ENCODE results near the gene C2orf72. TPM values are rescaled to one million over a fixed set of nuclear protein-coding genes. Genes with fewer than 3 reads are reported as not detected.
"Not testable (repeated sequence)": the region's sequence is repeated elsewhere in the genome, so short reads cannot be mapped to it uniquely, and the experiment has no call there.

The C2orf72 gene
- polyA plus RNA-seq, 3 donors: 3.1 to 4.2 (median 3.2) TPM

GRCh38 chr2:231063347-231063746 is 26.0 kb downstream of the C2orf72 start:
- no peak for DNase-seq (ENCODE audit: low read depth in 3 of 3, low spot score in 2 of 3)

DNA sequence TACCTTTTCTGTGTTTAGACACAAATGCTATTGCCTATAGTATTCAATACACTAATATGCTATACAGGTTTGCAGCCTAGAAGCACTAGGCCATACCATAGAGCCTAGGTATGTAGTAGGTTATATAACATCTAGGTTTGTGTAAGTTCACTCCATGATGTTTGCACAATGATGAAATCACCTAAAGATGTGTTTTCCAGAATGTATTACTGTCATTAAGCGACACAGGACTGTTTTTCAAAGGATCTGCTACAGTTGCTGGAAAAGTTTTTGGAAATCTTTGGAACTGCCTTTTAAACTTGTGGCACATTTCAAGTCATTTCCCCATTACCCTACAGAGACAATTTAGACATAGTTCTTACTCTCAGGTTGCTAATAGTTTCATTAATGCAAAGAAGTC is 28.6 kb downstream of the C2orf72 start:
- no peak for DNase-seq (ENCODE audit: low read depth in 3 of 3, low spot score in 2 of 3)

DNA sequence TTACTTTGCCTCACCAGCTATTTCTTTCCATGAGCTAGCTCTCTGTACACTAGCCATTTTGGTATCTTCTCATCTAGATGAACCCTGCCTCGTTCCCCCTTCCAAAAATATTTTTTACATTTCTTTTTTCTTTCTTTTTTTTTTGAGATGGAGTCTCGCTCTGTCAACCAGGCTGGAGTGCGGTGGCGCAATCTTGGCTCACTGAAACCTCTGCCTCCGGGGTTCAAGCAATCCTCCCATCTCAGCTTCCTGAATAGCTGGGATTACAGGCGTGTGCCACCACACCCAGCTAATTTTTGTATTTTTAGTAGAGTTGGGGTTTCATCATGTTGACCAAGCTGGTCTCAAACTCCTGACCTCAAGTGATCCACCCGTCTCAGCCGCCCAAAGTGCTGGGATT is 30.2 kb downstream of the C2orf72 start:
- not testable (repeated sequence) for DNase-seq (ENCODE audit: low read depth in 3 of 3, low spot score in 2 of 3)

- DNase-seq (ENCODE audit: low read depth in 3 of 3, low spot score in 2 of 3): no peak
Observed at GRCh38 chr2:231068525-231069222, 31.4 kb downstream of the C2orf72 start.

DNA sequence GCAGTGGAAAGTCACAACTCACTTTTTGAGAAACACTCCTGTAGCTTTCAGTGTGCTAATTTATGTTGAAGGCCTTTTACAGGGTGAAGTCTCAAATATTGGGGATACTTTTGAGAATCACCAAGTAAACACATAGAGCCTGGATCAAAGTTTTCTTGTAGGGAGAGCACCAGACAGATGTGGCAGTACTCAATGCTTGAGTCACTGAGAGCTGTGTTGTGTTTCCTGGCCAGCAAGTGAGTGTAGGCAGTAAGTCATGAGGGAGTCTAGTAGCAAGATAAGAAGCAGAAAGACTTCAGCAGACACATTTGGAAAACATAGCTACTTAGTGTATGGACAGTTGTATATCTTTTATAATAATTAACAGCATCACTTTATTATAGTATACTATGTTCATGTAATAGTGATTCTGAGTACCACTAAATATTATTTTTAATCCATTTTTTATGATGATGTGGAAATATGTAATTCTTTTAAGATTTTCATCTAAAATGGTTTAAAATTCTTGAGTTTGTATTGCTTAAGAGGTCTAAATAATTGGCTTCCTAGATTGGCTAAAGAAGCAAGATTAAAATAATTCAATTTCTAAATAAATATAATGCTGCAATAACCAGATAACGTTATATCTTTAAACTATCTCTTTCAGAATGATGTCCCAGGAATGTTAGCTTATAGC is 32.2 kb downstream of the C2orf72 start:
- DNase-seq (ENCODE audit: low read depth in 3 of 3, low spot score in 2 of 3): no peak

DNA sequence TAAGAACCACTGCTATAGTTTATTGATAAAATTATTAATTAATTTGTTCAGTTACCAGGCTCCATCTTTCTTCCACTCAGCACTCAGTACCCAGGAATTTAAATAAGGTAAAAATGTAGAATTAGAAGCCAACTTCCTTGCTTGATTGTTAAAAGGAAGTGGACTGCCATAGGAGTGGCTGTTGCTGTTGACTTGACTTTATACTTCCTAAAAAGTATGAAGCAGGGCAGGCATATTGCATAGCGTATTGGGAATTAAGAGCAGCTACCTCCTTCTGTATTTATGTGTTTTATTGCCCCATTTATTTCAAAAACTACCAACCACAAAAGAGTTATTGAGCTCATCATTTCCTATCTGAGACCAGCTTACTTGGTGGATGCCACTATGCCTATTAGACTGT is 47.2 kb downstream of the C2orf72 start:
- no peak for DNase-seq (ENCODE audit: low read depth in 3 of 3, low spot score in 2 of 3)

GRCh38 chr2:231088754-231089153 is 51.4 kb downstream of the C2orf72 start:
- no peak for DNase-seq (ENCODE audit: low read depth in 3 of 3, low spot score in 2 of 3)

GRCh38 chr2:231093933-231094332 is 56.6 kb downstream of the C2orf72 start:
- no peak for DNase-seq (ENCODE audit: low read depth in 3 of 3, low spot score in 2 of 3)

DNA sequence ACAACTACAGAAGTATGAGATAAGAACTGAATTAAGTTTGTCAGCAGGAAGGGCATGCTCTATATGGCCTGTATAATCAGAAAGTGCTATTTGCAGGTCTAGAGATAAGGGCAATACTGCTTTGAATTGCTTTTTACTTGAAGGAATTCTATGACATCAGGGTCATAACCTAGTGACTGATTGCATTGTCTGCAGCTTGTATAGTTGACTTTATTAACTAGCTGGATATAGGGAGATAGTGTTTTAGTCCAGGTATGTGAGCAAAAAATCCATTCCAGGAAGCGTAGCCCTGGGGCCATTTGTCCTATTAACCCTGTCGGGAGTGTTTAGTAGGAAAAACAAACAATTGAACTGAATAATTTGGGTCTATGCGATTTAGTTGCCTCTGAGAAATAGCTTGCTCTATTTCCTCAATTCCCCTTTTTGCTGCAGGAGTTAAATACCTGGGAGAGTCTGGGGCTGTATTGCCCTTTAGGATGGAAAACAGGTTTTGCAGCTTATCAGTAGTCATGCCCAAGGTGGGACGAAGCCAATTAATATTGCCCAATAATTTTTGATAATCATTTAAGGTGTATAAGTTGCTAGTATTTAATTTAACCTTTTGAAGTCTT is 57.5 kb downstream of the C2orf72 start:
- no peak for DNase-seq (ENCODE audit: low read depth in 3 of 3, low spot score in 2 of 3)

Other genes with a start within 250 kb of the C2orf72 start
- gene ITM2C, start 172.6 kb upstream of the C2orf72 start, polyA plus RNA-seq (ENCODE audit: insufficient read length in 3 of 3): 1,000 to 10,000 TPM in 1 of 3 donors, 100 to 1,000 TPM in 2; 814 to 1,007 (median 986) TPM
- gene GPR55, start 112.3 kb upstream of the C2orf72 start, polyA plus RNA-seq (ENCODE audit: insufficient read length in 3 of 3): under 1 TPM; 0.17 to 0.36 (median 0.24) TPM
- gene SPATA3, start 41.4 kb upstream of the C2orf72 start, polyA plus RNA-seq (ENCODE audit: insufficient read length in 3 of 3): not detected
- 100 to 1,000 TPM; 107 to 113 (median 109) TPM for gene PSMD1, start 19.3 kb downstream of the C2orf72 start, polyA plus RNA-seq (ENCODE audit: insufficient read length in 3 of 3)
- 10 to 100 TPM; 15.6 to 25.3 (median 17.2) TPM for gene HTR2B, start 87.5 kb downstream of the C2orf72 start, polyA plus RNA-seq (ENCODE audit: insufficient read length in 3 of 3)
- gene ARMC9, start 161.1 kb downstream of the C2orf72 start, polyA plus RNA-seq (ENCODE audit: insufficient read length in 3 of 3): 10 to 100 TPM; 24.1 to 29.2 (median 26.5) TPM

Data from right renal cortex interstitium (tissue), 3 donors.